Measurements from ENCODE around the gene TSPAN15.

- TF ChIP-seq YY1 (IDR thresholded peaks at IDR 0.05; ENCODE audit: insufficient read depth, insufficient read length), result no peak
- TF ChIP-seq ZNF274 (IDR thresholded peaks at IDR 0.05; ENCODE audit: low read depth, low read length), result no peak
- TF ChIP-seq SUZ12 (IDR thresholded peaks at IDR 0.05; ENCODE audit: extremely low read depth, insufficient read depth, insufficient read length), result no peak
Measured at GRCh38 chr10:69468751-69469089, 17.5 kb downstream of the TSPAN15 start.
